ENCODE measurements around the gene BBS10.

DNA sequence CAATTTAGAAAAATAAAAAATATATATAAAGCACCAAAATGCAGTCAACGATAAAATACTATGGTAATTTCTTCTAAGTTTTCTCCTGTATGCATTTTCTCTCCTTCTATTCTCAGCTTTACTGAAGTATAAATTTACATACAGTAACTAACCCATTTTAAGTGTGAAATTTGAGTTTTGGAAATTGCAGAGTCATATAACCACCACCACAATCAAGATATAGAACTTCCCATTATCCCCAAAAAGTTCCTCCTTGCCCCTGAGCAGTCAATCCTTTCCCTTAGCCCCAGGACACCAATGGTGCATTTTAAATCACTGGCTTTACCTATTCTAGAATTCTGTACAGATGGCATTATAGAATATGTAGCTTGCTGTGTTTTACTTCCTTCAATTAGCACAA is 31.0 kb upstream of the BBS10 start:
- TF ChIP-seq, protein P1, sequence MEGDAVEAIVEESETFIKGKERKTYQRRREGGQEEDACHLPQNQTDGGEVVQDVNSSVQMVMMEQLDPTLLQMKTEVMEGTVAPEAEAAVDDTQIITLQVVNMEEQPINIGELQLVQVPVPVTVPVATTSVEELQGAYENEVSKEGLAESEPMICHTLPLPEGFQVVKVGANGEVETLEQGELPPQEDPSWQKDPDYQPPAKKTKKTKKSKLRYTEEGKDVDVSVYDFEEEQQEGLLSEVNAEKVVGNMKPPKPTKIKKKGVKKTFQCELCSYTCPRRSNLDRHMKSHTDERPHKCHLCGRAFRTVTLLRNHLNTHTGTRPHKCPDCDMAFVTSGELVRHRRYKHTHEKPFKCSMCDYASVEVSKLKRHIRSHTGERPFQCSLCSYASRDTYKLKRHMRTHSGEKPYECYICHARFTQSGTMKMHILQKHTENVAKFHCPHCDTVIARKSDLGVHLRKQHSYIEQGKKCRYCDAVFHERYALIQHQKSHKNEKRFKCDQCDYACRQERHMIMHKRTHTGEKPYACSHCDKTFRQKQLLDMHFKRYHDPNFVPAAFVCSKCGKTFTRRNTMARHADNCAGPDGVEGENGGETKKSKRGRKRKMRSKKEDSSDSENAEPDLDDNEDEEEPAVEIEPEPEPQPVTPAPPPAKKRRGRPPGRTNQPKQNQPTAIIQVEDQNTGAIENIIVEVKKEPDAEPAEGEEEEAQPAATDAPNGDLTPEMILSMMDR (conservative IDR thresholded peaks at IDR 0.05; ENCODE audit: low read length): no peak
- TF ChIP-seq EZH2phosphoT487 (IDR thresholded peaks at IDR 0.05; ENCODE audit: borderline replicate concordance): no peak

Data from Loucy (cell line).